Stimulated activated CD8-positive, alpha-beta memory T cell treated with anti-CD3 and anti-CD28 coated beads, Interleukin-12 subunit alpha, Interleukin-12 subunit beta, amount 100 ng/mL, for 24 hours (primary cell): Measurements from ENCODE around the gene USP43.
"Not testable (repeated sequence)": the region's sequence is repeated elsewhere in the genome, so short reads cannot be mapped to it uniquely, and the experiment has no call there.

ENCODE experiments used
- DNase-seq: peaks from one replicate; pipeline ENCODE4 v3.0.0-alpha.2; 2020; ENCODE audit errors: extremely low read depth

USP43 gene

GRCh38 chr17:9644910-9645751, at the start of gene USP43:
Gene USP43, plus strand, starts transcription at chr17:9645517. Its CDS starts 116 bp downstream, at chr17:9645633.
- DNase-seq: no peak

GRCh38 chr17:9597638-9598037, 47.7 kb upstream of the USP43 start:
- DNase-seq: not testable (repeated sequence)

- no peak for DNase-seq
Observed at GRCh38 chr17:9598661-9599060, 46.7 kb upstream of the USP43 start.

GRCh38 chr17:9604583-9604982, 40.7 kb upstream of the USP43 start:
- DNase-seq: not testable (repeated sequence)

- no peak for DNase-seq
Observed at GRCh38 chr17:9606453-9606852, 38.9 kb upstream of the USP43 start.

GRCh38 chr17:9607058-9607457, 38.3 kb upstream of the USP43 start:
- not testable (repeated sequence) for DNase-seq

GRCh38 chr17:9611557-9611956, 33.8 kb upstream of the USP43 start:
- no peak for DNase-seq

- no peak for DNase-seq
Observed at GRCh38 chr17:9612006-9612405, 33.3 kb upstream of the USP43 start.

- no peak for DNase-seq
Observed at GRCh38 chr17:9615486-9615885, 29.8 kb upstream of the USP43 start.

- no peak for DNase-seq
Observed at GRCh38 chr17:9622961-9623360, 22.4 kb upstream of the USP43 start.

GRCh38 chr17:9628509-9628908, 16.8 kb upstream of the USP43 start:
- no peak for DNase-seq

GRCh38 chr17:9632741-9633140, 12.6 kb upstream of the USP43 start:
- DNase-seq: no peak

- DNase-seq: no peak
Observed at GRCh38 chr17:9635340-9635739, 10.0 kb upstream of the USP43 start.

- no peak for DNase-seq
Observed at GRCh38 chr17:9636501-9636900, 8.8 kb upstream of the USP43 start.

GRCh38 chr17:9640388-9640787, 4.9 kb upstream of the USP43 start:
- DNase-seq: not testable (repeated sequence)

GRCh38 chr17:9643611-9644010, 1.7 kb upstream of the USP43 start:
- no peak for DNase-seq

GRCh38 chr17:9645851-9646545, 681 bp downstream of the USP43 start:
- no peak for DNase-seq

- DNase-seq: no peak
Observed at GRCh38 chr17:9646546-9646885, 1.2 kb downstream of the USP43 start.

GRCh38 chr17:9647014-9647413, 1.7 kb downstream of the USP43 start:
- no peak for DNase-seq

GRCh38 chr17:9648521-9649110, 3.3 kb downstream of the USP43 start:
- DNase-seq: no peak

- DNase-seq: no peak
Observed at GRCh38 chr17:9658593-9659211, 13.4 kb downstream of the USP43 start.

GRCh38 chr17:9661027-9661426, 15.7 kb downstream of the USP43 start:
- DNase-seq: no peak
